ENCODE results near the gene MRPL10. TPM values are rescaled to one million over a fixed set of nuclear protein-coding genes. Genes with fewer than 3 reads are reported as not detected.

Gene MRPL10
- polyA plus RNA-seq, 2 of the 4 experiments (the other 2 are of a cell fraction) = 62.8 to 97.7 TPM

- TF ChIP-seq, protein P1, sequence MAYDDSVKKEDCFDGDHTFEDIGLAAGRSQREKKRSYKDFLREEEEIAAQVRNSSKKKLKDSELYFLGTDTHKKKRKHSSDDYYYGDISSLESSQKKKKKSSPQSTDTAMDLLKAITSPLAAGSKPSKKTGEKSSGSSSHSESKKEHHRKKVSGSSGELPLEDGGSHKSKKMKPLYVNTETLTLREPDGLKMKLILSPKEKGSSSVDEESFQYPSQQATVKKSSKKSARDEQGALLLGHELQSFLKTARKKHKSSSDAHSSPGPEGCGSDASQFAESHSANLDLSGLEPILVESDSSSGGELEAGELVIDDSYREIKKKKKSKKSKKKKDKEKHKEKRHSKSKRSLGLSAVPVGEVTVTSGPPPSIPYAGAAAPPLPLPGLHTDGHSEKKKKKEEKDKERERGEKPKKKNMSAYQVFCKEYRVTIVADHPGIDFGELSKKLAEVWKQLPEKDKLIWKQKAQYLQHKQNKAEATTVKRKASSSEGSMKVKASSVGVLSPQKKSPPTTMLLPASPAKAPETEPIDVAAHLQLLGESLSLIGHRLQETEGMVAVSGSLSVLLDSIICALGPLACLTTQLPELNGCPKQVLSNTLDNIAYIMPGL (CRISPR knock-in tag; IDR thresholded peaks at IDR 0.05; ENCODE audit: borderline replicate concordance) = no peak
- no peak for TF ChIP-seq CHD2 (IDR thresholded peaks at IDR 0.05; ENCODE audit: low read length, partially characterized antibody)
- TF ChIP-seq, protein P2, sequence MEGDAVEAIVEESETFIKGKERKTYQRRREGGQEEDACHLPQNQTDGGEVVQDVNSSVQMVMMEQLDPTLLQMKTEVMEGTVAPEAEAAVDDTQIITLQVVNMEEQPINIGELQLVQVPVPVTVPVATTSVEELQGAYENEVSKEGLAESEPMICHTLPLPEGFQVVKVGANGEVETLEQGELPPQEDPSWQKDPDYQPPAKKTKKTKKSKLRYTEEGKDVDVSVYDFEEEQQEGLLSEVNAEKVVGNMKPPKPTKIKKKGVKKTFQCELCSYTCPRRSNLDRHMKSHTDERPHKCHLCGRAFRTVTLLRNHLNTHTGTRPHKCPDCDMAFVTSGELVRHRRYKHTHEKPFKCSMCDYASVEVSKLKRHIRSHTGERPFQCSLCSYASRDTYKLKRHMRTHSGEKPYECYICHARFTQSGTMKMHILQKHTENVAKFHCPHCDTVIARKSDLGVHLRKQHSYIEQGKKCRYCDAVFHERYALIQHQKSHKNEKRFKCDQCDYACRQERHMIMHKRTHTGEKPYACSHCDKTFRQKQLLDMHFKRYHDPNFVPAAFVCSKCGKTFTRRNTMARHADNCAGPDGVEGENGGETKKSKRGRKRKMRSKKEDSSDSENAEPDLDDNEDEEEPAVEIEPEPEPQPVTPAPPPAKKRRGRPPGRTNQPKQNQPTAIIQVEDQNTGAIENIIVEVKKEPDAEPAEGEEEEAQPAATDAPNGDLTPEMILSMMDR (IDR thresholded peaks at IDR 0.05) = no peak
These were observed 5.3 kb upstream of the MRPL10 start (continued) for GRCh38 chr17:47836601-47837000.

DNA sequence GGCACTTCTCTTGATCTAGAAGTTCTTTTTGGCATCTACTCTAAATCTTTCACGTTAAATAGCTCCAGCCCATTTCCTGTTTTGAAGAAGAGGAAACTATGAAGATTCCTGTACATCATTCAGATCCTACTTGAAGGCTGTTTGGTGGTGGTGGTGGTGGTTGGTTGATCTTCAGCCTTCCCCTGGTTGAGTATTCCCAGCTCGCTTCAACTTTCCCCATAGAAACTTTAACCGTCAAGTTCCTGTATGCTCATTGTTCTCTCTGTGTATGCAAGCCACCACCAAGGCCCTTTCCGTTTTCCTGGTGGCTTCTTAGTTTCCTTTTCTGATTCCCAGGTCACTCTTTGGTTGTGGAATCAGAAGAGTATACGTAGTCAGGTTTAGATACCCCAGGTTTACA, 3.4 kb upstream of the MRPL10 start:
- DNase-seq (ENCODE audit: low read depth in 1 of 2, low spot score in 1 of 2) (no peak), ATAC-seq (no peak), FAIRE-seq (no peak)
- Histone ChIP-seq H3K4me3 (no peak overlapping the region), H3K4me1 (peaks cover 13% of the 10 kb centered on the region), H3K4me2 (no peak overlapping the region), H3K27ac (no peak overlapping the region), H3K9me3 (no peaks in the 10 kb centered on the region)
- ChIA-PET POLR2A (no interaction called here), CTCF (interaction anchor here (1.0 to 36.3 kb wide), 8 partner anchors 10 to 184 kb away, joined by 3 to 1860 read pairs (median 5); partner anchors contain the start of genes CDK5RAP3 and SP2)
- TF ChIP-seq SMC3 (IDR thresholded peaks at IDR 0.05) = no peak
- no peak for TF ChIP-seq BHLHE40 (IDR thresholded peaks at IDR 0.05; ENCODE audit: low read depth, low read length)
- no peak for TF ChIP-seq EHMT2 (IDR thresholded peaks at IDR 0.05; ENCODE audit: low read depth)
- no peak for TF ChIP-seq HOXB5 (CRISPR knock-in tag; IDR thresholded peaks at IDR 0.05)
- TF ChIP-seq PHF8 (IDR thresholded peaks at IDR 0.05; ENCODE audit: borderline replicate concordance, low read depth) = no peak
- TF ChIP-seq, protein P3, sequence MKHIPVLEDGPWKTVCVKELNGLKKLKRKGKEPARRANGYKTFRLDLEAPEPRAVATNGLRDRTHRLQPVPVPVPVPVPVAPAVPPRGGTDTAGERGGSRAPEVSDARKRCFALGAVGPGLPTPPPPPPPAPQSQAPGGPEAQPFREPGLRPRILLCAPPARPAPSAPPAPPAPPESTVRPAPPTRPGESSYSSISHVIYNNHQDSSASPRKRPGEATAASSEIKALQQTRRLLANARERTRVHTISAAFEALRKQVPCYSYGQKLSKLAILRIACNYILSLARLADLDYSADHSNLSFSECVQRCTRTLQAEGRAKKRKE (CRISPR knock-in tag; IDR thresholded peaks at IDR 0.05; ENCODE audit: low read depth) = no peak
- TF ChIP-seq MAFK (IDR thresholded peaks at IDR 0.05; ENCODE audit: partially characterized antibody) = no peak
- no peak for TF ChIP-seq FOXS1 (CRISPR knock-in tag; IDR thresholded peaks at IDR 0.05)
- TF ChIP-seq POLR2AphosphoS2 (conservative IDR thresholded peaks at IDR 0.05; ENCODE audit: low read length) = no peak
- no peak for TF ChIP-seq CBX8 (IDR thresholded peaks at IDR 0.05)
- TF ChIP-seq MYC (IDR thresholded peaks at IDR 0.05; ENCODE audit: borderline replicate concordance, low read length) = no peak
- no peak for TF ChIP-seq HDAC2 (IDR thresholded peaks at IDR 0.05)
- no peak for TF ChIP-seq EHF (CRISPR knock-in tag; IDR thresholded peaks at IDR 0.05)
- TF ChIP-seq ZNF302 (CRISPR knock-in tag; IDR thresholded peaks at IDR 0.05) = no peak
- TF ChIP-seq KDM1A (IDR thresholded peaks at IDR 0.05; ENCODE audit: low read depth) = no peak
- TF ChIP-seq GATA3 (IDR thresholded peaks at IDR 0.05; ENCODE audit: borderline replicate concordance) = no peak
- no peak for TF ChIP-seq ESRRA (IDR thresholded peaks at IDR 0.05; ENCODE audit: borderline replicate concordance, low read length)
- no peak for TF ChIP-seq REST (IDR thresholded peaks at IDR 0.05)
- WGBS (ENCODE audit: missing lambda C conversion rate) = 81% methylated on average over 5 of the region's 5 CpGs
